Lung (tissue), 12 donors: ENCODE data around the gene TMEM190. TPM values are rescaled to one million over a fixed set of nuclear protein-coding genes. Genes with fewer than 3 reads are reported as not detected.
"Not testable (repeated sequence)": the region's sequence is repeated elsewhere in the genome, so short reads cannot be mapped to it uniquely, and the experiment has no call there.

Experiments used
- ATAC-seq: fragments of 200-7000 bp; cut with Tn5 transposase; one replicate; pipeline ENCODE4 v1.9.1; 2020; ENCODE audit warnings: moderate number of reproducible peaks; ENCODE audit not compliant: insufficient read depth, low FRiP score
- DNase-seq, 3 donors: peaks; one replicate each; pipeline ENCODE4 v3.0.0-alpha.2; 2013 to 2017
- H3K27ac ChIP-seq, 2 donors: one replicate each; pipeline ENCODE4 v1.5.1; 2013; ENCODE audit warnings: mild to moderate bottlenecking in 2 of 2, moderate library complexity in 2 of 2, control low read depth in 1 of 2, inconsistent platforms in 1 of 2, low read depth in 1 of 2, low read length in 1 of 2
- H3K27me3 ChIP-seq, 3 donors: one replicate each; pipeline ENCODE4 v1.5.1; 2013; ENCODE audit warnings: low read length in 2 of 3; ENCODE audit not compliant: control insufficient read depth in 3 of 3, insufficient read depth in 3 of 3
- H3K36me3 ChIP-seq, 4 donors: one replicate each; pipeline ENCODE4 v1.5.1; 2013; ENCODE audit warnings: low read length in 4 of 4, mild to moderate bottlenecking in 1 of 4, moderate library complexity in 1 of 4; ENCODE audit not compliant: control insufficient read depth in 4 of 4, insufficient read depth in 4 of 4
- H3K4me1 ChIP-seq, 5 donors: one replicate each; pipeline ENCODE4 v1.5.1; 2013; ENCODE audit warnings: low read length in 5 of 5, mild to moderate bottlenecking in 2 of 5, moderate library complexity in 1 of 5; ENCODE audit not compliant: control insufficient read depth in 5 of 5, insufficient read depth in 5 of 5
- H3K4me3 ChIP-seq: one replicate; pipeline ENCODE4 v1.5.1; 2013; ENCODE audit warnings: mild to moderate bottlenecking, control low read depth, moderate library complexity
- H3K9ac ChIP-seq, 2 donors: one replicate each; pipeline ENCODE4 v1.5.1; 2013; ENCODE audit warnings: low read length in 2 of 2, control low read depth in 1 of 2; ENCODE audit not compliant: insufficient read depth in 1 of 2
- H3K9me3 ChIP-seq, 4 donors: one replicate each; pipeline ENCODE4 v1.5.1; 2013; ENCODE audit warnings: low read length in 3 of 4, mild to moderate bottlenecking in 1 of 4, moderate library complexity in 1 of 4; ENCODE audit not compliant: control insufficient read depth in 4 of 4, insufficient read depth in 3 of 4
- WGBS, 2 donors: extraction: QIAGEN DNeasy Blood & Tissue Kit; methylation state at CpG; one replicate each; pipeline ENCODE4 v1.1.7; 2013; 5-methylcytosine and 5-hydroxymethylcytosine counted together
- polyA plus RNA-seq, 2 donors: library from polyadenylated mRNA; stranded (reverse); fragments of 200-250 nt; gene quantifications; one replicate each; pipeline ENCODE4 v1.2.1, GENCODE V29; 2013
- total RNA-seq, 2 donors: library from RNA; depleted of rRNA in 1 of 2; stranded (reverse); fragments of >200 nt in 1 of 2; gene quantifications; one replicate each; pipeline ENCODE4 v1.2.1, GENCODE V29; 2014 to 2021
- TF ChIP-seq, protein P1 (sequence below): IDR thresholded peaks from 2 replicates; pipeline ENCODE4 v1.5.1; 2012; ENCODE audit warnings: mild to moderate bottlenecking; ENCODE audit errors: control extremely low read depth, extremely low read depth
- donor health status: control.
- donor health status: control.
- donor health status: Bipolar disorder and iron deficiency.
- donor health status: healthy.
- donor health status: DM: yes; HTN: yes; CAD: no.

The TMEM190 gene
- total and polyA plus RNA-seq, 4 donors, result 14.3 to 106 (median 62.5) TPM

GRCh38 chr19:55407800-55408532 lies 31.3 kb downstream of the TMEM190 start:
- peaks cover 0 to 21% (median 9%) of the 10 kb centered on the region in 5 donors for H3K4me1 ChIP-seq
- peaks cover 0 to 3% (median 0%) of the 10 kb centered on the region in 4 donors for H3K9me3 ChIP-seq
- H3K27me3 ChIP-seq, result no peaks in the 10 kb centered on the region
- WGBS, 2 donors, result 0% methylated on average over 62 to 72 of the region's 72 CpGs
- peak overlapping the region in 1 of 2 donors; percentile 84 for H3K9ac ChIP-seq
- peaks cover 0 to 20% (median 16%) of the 10 kb centered on the region in 4 donors for H3K36me3 ChIP-seq
- peak overlapping the region; percentile 71 for H3K4me3 ChIP-seq
- TF ChIP-seq, protein P1, sequence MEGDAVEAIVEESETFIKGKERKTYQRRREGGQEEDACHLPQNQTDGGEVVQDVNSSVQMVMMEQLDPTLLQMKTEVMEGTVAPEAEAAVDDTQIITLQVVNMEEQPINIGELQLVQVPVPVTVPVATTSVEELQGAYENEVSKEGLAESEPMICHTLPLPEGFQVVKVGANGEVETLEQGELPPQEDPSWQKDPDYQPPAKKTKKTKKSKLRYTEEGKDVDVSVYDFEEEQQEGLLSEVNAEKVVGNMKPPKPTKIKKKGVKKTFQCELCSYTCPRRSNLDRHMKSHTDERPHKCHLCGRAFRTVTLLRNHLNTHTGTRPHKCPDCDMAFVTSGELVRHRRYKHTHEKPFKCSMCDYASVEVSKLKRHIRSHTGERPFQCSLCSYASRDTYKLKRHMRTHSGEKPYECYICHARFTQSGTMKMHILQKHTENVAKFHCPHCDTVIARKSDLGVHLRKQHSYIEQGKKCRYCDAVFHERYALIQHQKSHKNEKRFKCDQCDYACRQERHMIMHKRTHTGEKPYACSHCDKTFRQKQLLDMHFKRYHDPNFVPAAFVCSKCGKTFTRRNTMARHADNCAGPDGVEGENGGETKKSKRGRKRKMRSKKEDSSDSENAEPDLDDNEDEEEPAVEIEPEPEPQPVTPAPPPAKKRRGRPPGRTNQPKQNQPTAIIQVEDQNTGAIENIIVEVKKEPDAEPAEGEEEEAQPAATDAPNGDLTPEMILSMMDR, result no peak
- peak; percentile 99 to 100 (median 100) for DNase-seq
- peak; percentile 97 for ATAC-seq
- H3K27ac ChIP-seq, result peak overlapping the region; percentile 95 to 99

- Histone ChIP-seq H3K27me3 (no peaks in the 10 kb centered on the region), H3K27ac (peak overlapping the region; percentile 74 to 92), H3K9me3 (peaks cover 0 to 3% (median 0%) of the 10 kb centered on the region in 4 donors), H3K9ac (peak overlapping the region in 1 of 2 donors; percentile 84), H3K4me1 (peaks cover 0 to 21% (median 9%) of the 10 kb centered on the region in 5 donors), H3K36me3 (peaks cover 0 to 18% (median 14%) of the 10 kb centered on the region in 4 donors), H3K4me3 (peak overlapping the region; percentile 30)
- ATAC-seq (no peak), DNase-seq (no peak)
- TF ChIP-seq, protein P1, result no peak
- 67 to 69% methylated on average over 9 of the region's 9 CpGs for WGBS, 2 donors
These were observed 31.9 kb downstream of the TMEM190 start for GRCh38 chr19:55408533-55408872.

GRCh38 chr19:55409179-55409578 lies 32.6 kb downstream of the TMEM190 start:
- Histone ChIP-seq H3K36me3 (peaks cover 0 to 15% (median 12%) of the 10 kb centered on the region in 4 donors), H3K4me1 (peaks cover 0 to 21% (median 9%) of the 10 kb centered on the region in 5 donors)
- not testable (repeated sequence) for H3K27me3 ChIP-seq, H3K27ac ChIP-seq, H3K9ac ChIP-seq, H3K4me3 ChIP-seq, DNase-seq, ATAC-seq, H3K9me3 ChIP-seq
- WGBS, 2 donors, result 92 to 97% methylated on average over 8 of the region's 8 CpGs

- no peaks in the 10 kb centered on the region for H3K27me3 ChIP-seq
- no peak overlapping the region for H3K4me3 ChIP-seq
- DNase-seq (no peak), ATAC-seq (no peak)
- H3K9ac ChIP-seq, result no peak overlapping the region
- H3K27ac ChIP-seq, result no peak overlapping the region
- peaks cover 0 to 21% (median 9%) of the 10 kb centered on the region in 5 donors for H3K4me1 ChIP-seq
- peaks cover 0 to 14% (median 10%) of the 10 kb centered on the region in 4 donors for H3K36me3 ChIP-seq
- H3K9me3 ChIP-seq, result peaks cover 0 to 3% (median 0%) of the 10 kb centered on the region in 4 donors
- WGBS, 2 donors, result 95 to 97% methylated on average over 2 of the region's 2 CpGs
- TF ChIP-seq, protein P1, result no peak
These were observed 33.5 kb downstream of the TMEM190 start for GRCh38 chr19:55410168-55410567.
